GM12873 (cell line): Measurements from ENCODE around the gene ADD2.

ENCODE experiments used
- CTCF ChIP-seq: IDR thresholded peaks from 2 replicates; pipeline ENCODE4 v1.5.1; 2012; ENCODE audit warnings: low read depth, mild to moderate bottlenecking, moderate library complexity, low read length, control low read depth; ENCODE audit not compliant: insufficient read depth; ENCODE audit errors: missing control alignments

Gene ADD2

GRCh38 chr2:70627211-70627898 is 140.6 kb downstream of the ADD2 start:
- no peak for TF ChIP-seq CTCF

- TF ChIP-seq CTCF: no peak
Measured at GRCh38 chr2:70626254-70626990, 141.6 kb downstream of the ADD2 start.

GRCh38 chr2:70620020-70620419 is 148.0 kb downstream of the ADD2 start:
- no peak for TF ChIP-seq CTCF

- TF ChIP-seq CTCF: no peak
Measured at GRCh38 chr2:70619167-70619566, 148.8 kb downstream of the ADD2 start.

- TF ChIP-seq CTCF: no peak
Measured at GRCh38 chr2:70616168-70616694, 151.8 kb downstream of the ADD2 start.

- TF ChIP-seq CTCF: no peak
Measured at GRCh38 chr2:70615222-70615621, 152.8 kb downstream of the ADD2 start.

GRCh38 chr2:70613521-70613920 is 154.5 kb downstream of the ADD2 start:
- TF ChIP-seq CTCF: no peak
